Activated CD8-positive, alpha-beta T cell treated with anti-CD3 and anti-CD28 coated beads, Interleukin-2, amount 10 ng/mL, durations not matched to agents 7 days and 5 days (primary cell): ENCODE data around the gene SPRY2. TPM values are rescaled to one million over a fixed set of nuclear protein-coding genes. Genes with fewer than 3 reads are reported as not detected.
"Not testable (repeated sequence)": the region's sequence is repeated elsewhere in the genome, so short reads cannot be mapped to it uniquely, and the experiment has no call there.

Source experiments
- ATAC-seq: fragments of 150-1000 bp; cut with Tn5 transposase; one replicate; pipeline ENCODE4 v1.10.0; 2021; ENCODE audit warnings: moderate library complexity
- CTCF ChIA-PET: fragments of 350-600 bp; sonication (Branson Sonifier 250); formaldehyde crosslinking; loops from one replicate; lab custom pipeline; 2021; ENCODE audit warnings: antibody characterized with exemption; lab: Charles Lee
- POLR2A ChIA-PET: fragments of 350-600 bp; sonication (Branson Sonifier 250); formaldehyde crosslinking; loops from one replicate; lab custom pipeline; 2021; ENCODE audit warnings: antibody characterized with exemption; lab: Charles Lee
- DNase-seq: peaks from one replicate; pipeline ENCODE4 v3.0.0-alpha.2; 2020
- H3K27ac Mint-ChIP-seq: one replicate; pipeline ENCODE4 v1.8.0; 2021; ENCODE audit warnings: mild to moderate bottlenecking, mixed read lengths
- H3K27me3 Mint-ChIP-seq: one replicate; pipeline ENCODE4 v1.8.0; 2021; ENCODE audit warnings: low read depth, mixed read lengths
- H3K36me3 Mint-ChIP-seq: one replicate; pipeline ENCODE4 v1.8.0; 2021; ENCODE audit warnings: low read depth, mixed read lengths
- H3K4me1 Mint-ChIP-seq: one replicate; pipeline ENCODE4 v1.8.0; 2021; ENCODE audit warnings: low read depth, mixed read lengths
- H3K4me3 Mint-ChIP-seq: one replicate; pipeline ENCODE4 v1.8.0; 2021; ENCODE audit warnings: mild to moderate bottlenecking, mixed read lengths
- H3K9me3 Mint-ChIP-seq: one replicate; pipeline ENCODE4 v1.8.0; 2022; ENCODE audit warnings: mixed read lengths; ENCODE audit not compliant: insufficient read depth
- total RNA-seq, 2 experiments: library from RNA; stranded (reverse); gene quantifications; one replicate each; pipeline ENCODE4 v1.2.3, GENCODE V29; 2021

SPRY2 gene
- total RNA-seq, 2 experiments from 2014 or later = 0.10 to 0.29 TPM

- Mint-ChIP-seq H3K4me1 (no peaks in the 10 kb centered on the region), H3K27me3 (no peaks in the 10 kb centered on the region), H3K4me3 (no peak overlapping the region), H3K27ac (no peak overlapping the region), H3K9me3 (no peaks in the 10 kb centered on the region), H3K36me3 (no peaks in the 10 kb centered on the region)
- no peak for DNase-seq
- ChIA-PET POLR2A (no interaction called here), CTCF (no interaction called here)
- no peak for ATAC-seq
These were observed 26.5 kb upstream of the SPRY2 start for GRCh38 chr13:80367473-80367872.

- DNase-seq (no peak), ATAC-seq (no peak)
- Mint-ChIP-seq H3K27ac (no peak overlapping the region), H3K4me3 (no peak overlapping the region), H3K4me1 (no peaks in the 10 kb centered on the region), H3K27me3 (no peaks in the 10 kb centered on the region), H3K9me3 (no peaks in the 10 kb centered on the region), H3K36me3 (no peaks in the 10 kb centered on the region)
- ChIA-PET POLR2A (no interaction called here), CTCF (no interaction called here)
These were observed 23.1 kb upstream of the SPRY2 start for GRCh38 chr13:80363890-80364503.

DNA sequence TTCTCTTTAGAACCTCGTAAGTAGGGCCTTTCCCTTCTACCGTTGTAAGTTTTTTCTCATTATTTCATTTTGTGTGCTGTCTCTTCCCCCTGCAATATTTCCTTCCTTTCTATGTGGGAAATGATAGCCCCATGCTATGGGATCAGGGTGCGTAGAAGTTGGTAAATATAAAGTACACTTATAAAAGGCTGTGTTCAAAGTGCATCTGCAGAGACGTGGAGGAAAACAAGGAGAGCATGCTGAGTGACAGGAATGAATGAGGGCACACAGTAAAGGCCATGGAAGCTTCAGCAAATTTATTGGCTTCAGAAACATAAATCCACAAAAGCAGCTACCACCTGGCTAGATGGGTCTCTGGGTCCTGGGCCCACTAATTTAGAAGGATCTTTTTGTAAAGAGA lies 21.6 kb upstream of the SPRY2 start:
- DNase-seq (no peak), ATAC-seq (no peak)
- Mint-ChIP-seq H3K36me3 (no peaks in the 10 kb centered on the region), H3K4me1 (no peaks in the 10 kb centered on the region), H3K4me3 (no peak overlapping the region), H3K27ac (no peak overlapping the region), H3K27me3 (no peaks in the 10 kb centered on the region), H3K9me3 (no peaks in the 10 kb centered on the region)
- ChIA-PET POLR2A (no interaction called here), CTCF (interaction anchor here (1.0 to 1.8 kb wide), 2 partner anchors 19 to 683 kb away, joined by 5 to 7 read pairs; no protein-coding TSS in a partner anchor)

DNA sequence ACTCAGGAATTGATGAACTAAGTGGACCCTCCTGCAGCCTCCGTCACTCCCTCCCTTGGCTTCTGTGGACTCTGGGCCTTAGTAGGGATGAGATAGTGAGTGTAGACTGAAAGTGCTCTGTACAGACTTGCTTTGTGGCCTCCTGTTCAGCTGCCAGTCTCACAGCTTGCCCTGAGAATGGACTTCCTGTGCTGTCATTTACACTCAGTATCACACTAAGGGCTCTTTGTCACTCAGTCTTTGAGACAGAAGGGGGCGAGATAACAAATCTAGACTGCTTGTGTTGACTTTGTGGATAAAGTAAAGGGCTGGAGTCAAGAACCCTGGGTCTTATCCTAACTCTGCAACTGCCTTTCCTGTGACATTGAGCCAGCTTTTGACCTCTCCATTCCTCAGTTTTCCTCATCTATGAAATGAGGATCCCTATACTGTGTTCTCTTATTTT lies 21.0 kb upstream of the SPRY2 start:
- Mint-ChIP-seq H3K4me3 (no peak overlapping the region), H3K9me3 (no peaks in the 10 kb centered on the region), H3K4me1 (no peaks in the 10 kb centered on the region), H3K27ac (no peak overlapping the region), H3K36me3 (no peaks in the 10 kb centered on the region), H3K27me3 (no peaks in the 10 kb centered on the region)
- ChIA-PET POLR2A (no interaction called here), CTCF (interaction anchor here (1.8 kb wide), 1 partner anchor 682 kb away, joined by 7 read pairs; no protein-coding TSS in a partner anchor)
- peak; percentile 61 for ATAC-seq
- no peak for DNase-seq

DNA sequence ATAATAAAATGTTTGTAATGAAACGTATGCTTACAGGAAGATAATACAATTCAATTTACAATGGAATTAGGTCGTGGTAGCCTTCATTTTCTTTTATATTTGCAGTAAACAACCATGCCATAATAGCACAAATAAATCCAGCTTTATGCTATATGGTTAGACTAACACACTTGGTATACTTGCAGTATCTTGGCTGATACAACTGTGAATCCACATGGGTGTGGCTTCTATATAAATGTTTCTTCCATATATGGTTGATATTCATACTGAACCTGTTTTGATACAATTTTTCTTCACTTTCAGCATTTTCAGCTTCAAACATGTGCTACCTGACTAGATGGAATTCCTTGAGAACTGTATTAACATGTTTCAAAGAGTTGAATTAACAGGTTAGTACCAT lies 20.4 kb upstream of the SPRY2 start:
- Mint-ChIP-seq H3K27ac (no peak overlapping the region), H3K27me3 (no peaks in the 10 kb centered on the region), H3K36me3 (no peaks in the 10 kb centered on the region), H3K4me1 (no peaks in the 10 kb centered on the region), H3K9me3 (no peaks in the 10 kb centered on the region), H3K4me3 (no peak overlapping the region)
- ATAC-seq (no peak), DNase-seq (no peak)
- CTCF ChIA-PET = no interaction called here
- POLR2A ChIA-PET = no interaction called here

DNA sequence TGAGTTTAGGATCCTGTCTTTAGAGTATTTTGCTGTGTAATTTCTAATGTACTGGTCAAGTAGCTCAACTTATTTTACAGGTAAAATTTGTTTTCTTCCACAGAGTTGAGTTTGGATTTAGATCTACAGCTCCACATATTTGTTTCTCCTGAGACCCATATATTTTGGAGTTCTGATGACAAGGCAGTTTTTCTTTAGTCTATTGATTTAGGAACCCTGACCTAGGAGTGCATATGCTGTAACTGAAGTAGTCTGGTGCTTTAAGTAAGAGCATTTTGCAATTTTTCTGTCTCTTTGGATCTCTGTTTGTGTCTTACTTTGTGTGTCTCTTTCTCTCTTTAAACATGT lies 19.5 kb upstream of the SPRY2 start:
- no peaks in the 10 kb centered on the region for H3K36me3 Mint-ChIP-seq
- H3K27ac Mint-ChIP-seq = no peak overlapping the region
- H3K4me3 Mint-ChIP-seq = no peak overlapping the region
- no peaks in the 10 kb centered on the region for H3K4me1 Mint-ChIP-seq
- no peaks in the 10 kb centered on the region for H3K27me3 Mint-ChIP-seq
- ChIA-PET POLR2A (no interaction called here), CTCF (no interaction called here)
- ATAC-seq (no peak), DNase-seq (no peak)
- H3K9me3 Mint-ChIP-seq = no peaks in the 10 kb centered on the region

DNA sequence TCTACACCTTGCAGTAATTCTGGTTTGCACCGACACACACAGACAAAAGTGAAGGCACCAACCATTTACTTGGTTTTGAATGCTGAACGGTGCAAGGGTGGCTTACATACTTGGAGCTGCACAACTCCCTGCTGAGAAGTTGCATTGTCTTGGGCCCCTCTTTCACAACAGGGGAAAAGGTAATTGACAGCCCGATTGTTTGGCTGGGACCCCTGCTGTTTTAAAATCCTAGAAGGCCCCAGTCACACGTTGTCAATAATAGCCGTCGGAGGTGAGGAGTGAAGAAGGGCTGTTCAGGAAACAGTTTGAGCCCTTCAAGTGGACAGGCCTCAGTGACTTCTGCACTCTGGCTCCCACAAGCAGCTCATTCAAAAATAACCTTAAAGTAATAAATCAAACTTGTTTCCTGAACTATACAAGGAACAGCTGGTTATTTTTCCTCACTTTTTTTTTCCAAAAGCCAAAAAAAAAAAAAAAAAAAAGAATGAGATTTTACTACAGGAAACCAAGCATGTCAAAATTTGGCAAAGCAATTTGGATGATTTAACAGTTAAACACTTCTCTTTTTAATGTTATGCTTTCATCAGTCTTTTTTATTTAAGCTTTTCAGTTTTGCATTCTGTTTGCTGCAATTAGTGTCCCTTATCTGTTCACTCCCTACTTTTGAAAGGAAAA lies 19.0 kb upstream of the SPRY2 start:
- ATAC-seq = no peak
- H3K4me1 Mint-ChIP-seq = no peaks in the 10 kb centered on the region
- H3K9me3 Mint-ChIP-seq = no peaks in the 10 kb centered on the region
- POLR2A ChIA-PET = no interaction called here
- CTCF ChIA-PET = interaction anchor here (0.8 kb wide), 1 partner anchor 681 kb away, joined by 3 read pairs; no protein-coding TSS in a partner anchor
- no peak for DNase-seq
- no peak overlapping the region for H3K27ac Mint-ChIP-seq
- H3K27me3 Mint-ChIP-seq = no peaks in the 10 kb centered on the region
- H3K4me3 Mint-ChIP-seq = no peak overlapping the region
- H3K36me3 Mint-ChIP-seq = no peaks in the 10 kb centered on the region

DNA sequence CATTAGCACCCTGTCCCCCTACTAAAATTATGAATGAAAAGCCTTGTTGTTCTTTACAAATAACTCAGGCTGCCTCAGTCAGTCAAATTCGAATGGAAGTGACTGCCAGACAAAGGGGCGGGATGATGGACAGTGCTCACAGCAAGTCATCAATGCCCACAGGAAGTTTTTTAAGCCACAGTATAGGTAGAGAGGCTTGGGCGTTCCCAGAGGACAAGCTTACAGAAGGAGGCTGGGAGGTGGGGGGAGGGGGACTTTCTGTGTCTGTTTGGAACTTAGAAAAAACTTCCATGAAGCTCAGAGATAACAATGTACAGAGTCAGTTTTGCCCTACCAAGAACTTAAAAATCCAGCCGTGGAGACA lies 18.5 kb upstream of the SPRY2 start:
- H3K4me3 Mint-ChIP-seq = no peak overlapping the region
- no peaks in the 10 kb centered on the region for H3K36me3 Mint-ChIP-seq
- CTCF ChIA-PET = interaction anchor here (0.8 kb wide), 1 partner anchor 680 kb away, joined by 3 read pairs; no protein-coding TSS in a partner anchor
- no peak for DNase-seq
- no peaks in the 10 kb centered on the region for H3K27me3 Mint-ChIP-seq
- no peaks in the 10 kb centered on the region for H3K4me1 Mint-ChIP-seq
- ATAC-seq = no peak
- no peaks in the 10 kb centered on the region for H3K9me3 Mint-ChIP-seq
- no peak overlapping the region for H3K27ac Mint-ChIP-seq
- POLR2A ChIA-PET = no interaction called here

DNA sequence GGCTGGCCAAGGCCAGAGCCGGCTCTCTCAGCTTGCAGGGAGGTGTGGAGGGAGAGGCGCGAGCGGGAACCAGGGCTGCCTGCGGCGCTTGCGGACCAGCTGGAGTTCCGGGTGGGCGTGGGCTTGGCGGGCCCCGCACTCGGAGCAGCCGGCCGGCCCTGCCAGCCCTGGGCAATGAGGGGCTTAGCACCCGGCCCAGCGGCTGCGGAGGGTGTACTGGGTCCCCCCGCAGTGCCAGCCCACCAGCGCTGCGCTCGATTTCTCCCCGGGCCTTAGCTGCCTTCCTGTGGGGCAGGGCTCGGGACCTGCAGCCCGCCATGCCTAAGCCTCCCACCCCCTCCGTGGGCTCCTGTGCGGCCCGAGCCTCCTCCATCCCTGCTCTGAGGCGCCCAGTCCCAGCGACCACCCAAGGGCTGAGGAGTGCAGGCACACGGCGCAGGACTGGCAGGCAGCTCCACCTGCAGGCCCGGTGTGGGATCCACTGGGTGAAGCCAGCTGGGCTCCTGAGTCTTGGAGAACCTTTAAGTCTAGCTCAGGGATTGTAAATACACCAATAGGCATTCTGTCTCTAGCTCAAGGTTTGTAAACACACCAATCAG lies 14.7 kb upstream of the SPRY2 start:
- H3K27me3 Mint-ChIP-seq, POLR2A ChIA-PET, ATAC-seq, H3K4me3 Mint-ChIP-seq, DNase-seq, H3K4me1 Mint-ChIP-seq, H3K36me3 Mint-ChIP-seq, H3K9me3 Mint-ChIP-seq, H3K27ac Mint-ChIP-seq, CTCF ChIA-PET: not testable (repeated sequence)

GRCh38 chr13:80348750-80349149 lies 7.8 kb upstream of the SPRY2 start:
- no peak for DNase-seq
- ChIA-PET POLR2A (no interaction called here), CTCF (no interaction called here)
- no peaks in the 10 kb centered on the region for H3K36me3 Mint-ChIP-seq
- H3K4me1 Mint-ChIP-seq = no peaks in the 10 kb centered on the region
- no peaks in the 10 kb centered on the region for H3K9me3 Mint-ChIP-seq
- no peak overlapping the region for H3K4me3 Mint-ChIP-seq
- ATAC-seq = no peak
- H3K27ac Mint-ChIP-seq = no peak overlapping the region
- H3K27me3 Mint-ChIP-seq = peaks cover 11% of the 10 kb centered on the region

- H3K4me1 Mint-ChIP-seq = no peaks in the 10 kb centered on the region
- no peaks in the 10 kb centered on the region for H3K9me3 Mint-ChIP-seq
- ATAC-seq (no peak), DNase-seq (no peak)
- ChIA-PET POLR2A (no interaction called here), CTCF (no interaction called here)
- peaks cover 15% of the 10 kb centered on the region for H3K27me3 Mint-ChIP-seq
- no peaks in the 10 kb centered on the region for H3K36me3 Mint-ChIP-seq
- H3K4me3 Mint-ChIP-seq = no peak overlapping the region
- no peak overlapping the region for H3K27ac Mint-ChIP-seq
These were observed 7.4 kb upstream of the SPRY2 start for GRCh38 chr13:80348314-80348713.

DNA sequence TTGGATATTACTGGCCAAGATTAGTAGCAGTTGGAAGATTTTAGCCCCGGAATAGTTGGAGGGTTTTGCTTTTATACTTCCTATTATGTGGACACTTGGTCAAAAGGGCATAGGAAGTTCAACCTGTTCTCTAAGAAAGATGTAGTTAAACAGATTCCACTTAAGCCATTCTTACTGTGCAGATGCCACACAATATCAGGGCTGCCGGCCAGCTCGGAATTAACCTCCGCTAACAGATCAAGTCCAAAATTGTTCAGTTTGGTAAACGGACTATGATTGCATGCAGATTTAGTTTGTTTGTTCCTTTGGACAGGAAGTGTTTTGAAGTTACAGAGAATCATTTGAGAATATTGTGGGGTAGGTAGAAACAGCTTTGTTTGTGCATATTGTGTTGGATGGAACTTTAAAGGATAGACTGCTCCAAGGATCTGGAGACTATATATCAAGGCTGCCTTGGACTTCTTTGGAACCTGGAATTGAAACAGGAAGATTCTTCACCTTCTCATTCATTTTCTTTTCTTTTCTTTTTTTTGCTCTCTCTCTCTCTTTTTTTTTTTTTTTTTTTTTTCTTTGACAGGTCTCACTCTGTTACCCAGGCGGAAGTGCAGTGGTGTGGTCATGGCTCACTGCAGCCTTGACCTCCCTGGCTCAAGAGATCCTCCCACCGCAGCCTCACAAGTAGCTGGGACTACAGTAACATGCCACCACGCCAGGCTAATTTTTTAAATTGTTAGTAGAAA lies 5.0 kb upstream of the SPRY2 start:
- Mint-ChIP-seq H3K4me3 (no peak overlapping the region), H3K27me3 (peaks cover 25% of the 10 kb centered on the region), H3K9me3 (no peaks in the 10 kb centered on the region), H3K4me1 (peaks cover 10% of the 10 kb centered on the region), H3K36me3 (no peaks in the 10 kb centered on the region), H3K27ac (no peak overlapping the region)
- no peak for ATAC-seq
- POLR2A ChIA-PET = no interaction called here
- CTCF ChIA-PET = no interaction called here
- no peak for DNase-seq
